Medulla oblongata (tissue), 1 donor: ENCODE results near the gene KCNQ5.
"Not testable (repeated sequence)": the region's sequence is repeated elsewhere in the genome, so short reads cannot be mapped to it uniquely, and the experiment has no call there.

ENCODE experiments used
- DNase-seq: peaks from one replicate; pipeline ENCODE4 v3.0.0-alpha.2; 2015; ENCODE audit errors: extremely low spot score

Gene KCNQ5

GRCh38 chr6:72952808-72953630 is 331.2 kb downstream of the KCNQ5 start:
- no peak for DNase-seq

- DNase-seq = no peak
These were observed 332.1 kb downstream of the KCNQ5 start for GRCh38 chr6:72953971-72954381.

GRCh38 chr6:72954716-72955115 is 332.9 kb downstream of the KCNQ5 start:
- no peak for DNase-seq

GRCh38 chr6:72955666-72956065 is 333.8 kb downstream of the KCNQ5 start:
- no peak for DNase-seq

- DNase-seq = no peak
These were observed 334.4 kb downstream of the KCNQ5 start for GRCh38 chr6:72956272-72956671.

GRCh38 chr6:72959821-72960220 is 338.0 kb downstream of the KCNQ5 start:
- DNase-seq = no peak

- DNase-seq = no peak
These were observed 342.1 kb downstream of the KCNQ5 start for GRCh38 chr6:72963946-72964345.

- DNase-seq = no peak
These were observed 344.9 kb downstream of the KCNQ5 start for GRCh38 chr6:72966628-72967280.

GRCh38 chr6:72967329-72967728 is 345.5 kb downstream of the KCNQ5 start:
- no peak for DNase-seq

- no peak for DNase-seq
These were observed 346.8 kb downstream of the KCNQ5 start for GRCh38 chr6:72968704-72969103.

- DNase-seq = no peak
These were observed 347.8 kb downstream of the KCNQ5 start for GRCh38 chr6:72969666-72970065.

- DNase-seq = no peak
These were observed 350.7 kb downstream of the KCNQ5 start for GRCh38 chr6:72972579-72972978.

- DNase-seq = no peak
These were observed 352.4 kb downstream of the KCNQ5 start for GRCh38 chr6:72974276-72974675.

GRCh38 chr6:72975352-72975752 is 353.5 kb downstream of the KCNQ5 start:
- DNase-seq = peak; percentile 27

- peak; percentile 46 for DNase-seq
These were observed 354.6 kb downstream of the KCNQ5 start for GRCh38 chr6:72976484-72976883.

GRCh38 chr6:72977114-72977513 is 355.2 kb downstream of the KCNQ5 start:
- DNase-seq = no peak

- not testable (repeated sequence) for DNase-seq
These were observed 356.9 kb downstream of the KCNQ5 start for GRCh38 chr6:72978808-72979207.

- DNase-seq = not testable (repeated sequence)
These were observed 362.4 kb downstream of the KCNQ5 start for GRCh38 chr6:72984189-72984831.

- DNase-seq = no peak
These were observed 363.3 kb downstream of the KCNQ5 start for GRCh38 chr6:72984981-72985665.

GRCh38 chr6:72987301-72987700 is 365.4 kb downstream of the KCNQ5 start:
- DNase-seq = peak; percentile 54

GRCh38 chr6:72999995-73000394 is 378.1 kb downstream of the KCNQ5 start:
- DNase-seq = peak; percentile 81

- no peak for DNase-seq
These were observed 378.6 kb downstream of the KCNQ5 start for GRCh38 chr6:73000460-73000859.
